Glutamatergic neuron (in vitro differentiated cells): ENCODE data around the gene SMIM31. TPM values are rescaled to one million over a fixed set of nuclear protein-coding genes. Genes with fewer than 3 reads are reported as not detected.

Experiments used
- DNase-seq: peaks from one replicate; pipeline ENCODE4 v3.0.0; 2022
- H3K27ac Mint-ChIP-seq: one replicate; pipeline ENCODE4 v1.8.0; 2020; ENCODE audit warnings: mild to moderate bottlenecking, mixed read lengths, inconsistent platforms; ENCODE audit not compliant: unreplicated experiment
- H3K27me3 Mint-ChIP-seq: one replicate; pipeline ENCODE4 v1.8.0; 2020; ENCODE audit warnings: mild to moderate bottlenecking, moderate library complexity, mixed read lengths, inconsistent platforms; ENCODE audit not compliant: unreplicated experiment
- H3K36me3 Mint-ChIP-seq: one replicate; pipeline ENCODE4 v1.8.0; 2020; ENCODE audit warnings: mild to moderate bottlenecking, mixed read lengths, inconsistent platforms; ENCODE audit not compliant: unreplicated experiment
- H3K4me1 Mint-ChIP-seq: one replicate; pipeline ENCODE4 v1.8.0; 2020; ENCODE audit warnings: mild to moderate bottlenecking, low read depth, mixed read lengths, inconsistent platforms; ENCODE audit not compliant: unreplicated experiment
- H3K4me3 Mint-ChIP-seq: one replicate; pipeline ENCODE4 v1.8.0; 2020; ENCODE audit warnings: mild to moderate bottlenecking, mixed read lengths, inconsistent platforms; ENCODE audit not compliant: unreplicated experiment
- H3K9me3 Mint-ChIP-seq: one replicate; pipeline ENCODE4 v1.8.0; 2020; ENCODE audit warnings: mild to moderate bottlenecking, moderate library complexity, mixed read lengths, inconsistent platforms; ENCODE audit not compliant: unreplicated experiment
- CTCF ChIP-seq: fragments of 200-600 bp; sonication (generic); IDR thresholded peaks from one replicate; pipeline ENCODE4 v1.5.0; 2021; ENCODE audit not compliant: partially characterized antibody, unreplicated experiment
- total RNA-seq: library from RNA; stranded (reverse); fragmentation: NEBNext Ultra II Directional; extraction: Animal tissue kit (Norgen Biotek cat#: 25700); gene quantifications from one replicate; pipeline ENCODE4 v1.2.1, GENCODE V29; 2021; ENCODE audit not compliant: unreplicated experiment

The SMIM31 gene
- total RNA-seq, 1 donor from 2014 or later, result not detected

GRCh38 chr4:164813554-164813953, 59.6 kb downstream of the SMIM31 start:
- Mint-ChIP-seq H3K9me3 (no peaks in the 10 kb centered on the region), H3K27ac (no peak overlapping the region), H3K4me3 (no peak overlapping the region), H3K27me3 (no peaks in the 10 kb centered on the region), H3K4me1 (no peaks in the 10 kb centered on the region), H3K36me3 (no peaks in the 10 kb centered on the region)
- DNase-seq, result no peak
- TF ChIP-seq CTCF, result no peak

GRCh38 chr4:164815711-164816110, 61.8 kb downstream of the SMIM31 start:
- DNase-seq, result no peak
- Mint-ChIP-seq H3K36me3 (no peaks in the 10 kb centered on the region), H3K4me1 (no peaks in the 10 kb centered on the region), H3K27me3 (no peaks in the 10 kb centered on the region), H3K4me3 (no peak overlapping the region), H3K27ac (no peak overlapping the region), H3K9me3 (no peaks in the 10 kb centered on the region)
- TF ChIP-seq CTCF, result no peak

- Mint-ChIP-seq H3K27ac (no peak overlapping the region), H3K4me1 (no peaks in the 10 kb centered on the region), H3K36me3 (no peaks in the 10 kb centered on the region), H3K4me3 (no peak overlapping the region), H3K27me3 (no peaks in the 10 kb centered on the region), H3K9me3 (no peaks in the 10 kb centered on the region)
- no peak for TF ChIP-seq CTCF
- DNase-seq, result no peak
Measured at GRCh38 chr4:164819366-164819765, 65.4 kb downstream of the SMIM31 start.

GRCh38 chr4:164821711-164822110, 67.8 kb downstream of the SMIM31 start:
- Mint-ChIP-seq H3K27ac (no peak overlapping the region), H3K36me3 (no peaks in the 10 kb centered on the region), H3K9me3 (peaks cover 2% of the 10 kb centered on the region), H3K4me1 (no peaks in the 10 kb centered on the region), H3K4me3 (no peak overlapping the region), H3K27me3 (no peaks in the 10 kb centered on the region)
- DNase-seq, result no peak
- TF ChIP-seq CTCF, result no peak

- Mint-ChIP-seq H3K27me3 (no peaks in the 10 kb centered on the region), H3K4me3 (no peak overlapping the region), H3K4me1 (no peaks in the 10 kb centered on the region), H3K36me3 (no peaks in the 10 kb centered on the region), H3K27ac (no peak overlapping the region), H3K9me3 (peaks cover 2% of the 10 kb centered on the region)
- TF ChIP-seq CTCF, result no peak
- DNase-seq, result no peak
Measured at GRCh38 chr4:164824581-164824980, 70.7 kb downstream of the SMIM31 start.
